SK-N-SH (cell line): ENCODE results near the gene FRY. TPM values are rescaled to one million over a fixed set of nuclear protein-coding genes. Genes with fewer than 3 reads are reported as not detected.

Source experiments
- CTCF ChIA-PET: fragments of 300-600, 350-600 bp; formaldehyde crosslinking; extraction: SDS; loops from one replicate; lab custom pipeline; 2021; lab: Yijun Ruan, JAX
- POLR2A ChIA-PET: fragments of 350-600 bp; sonication (Branson Sonifier 250); formaldehyde crosslinking; extraction: SDS; loops from one replicate; lab custom pipeline; 2020; ENCODE audit warnings: antibody characterized with exemption, inconsistent platforms; lab: Yijun Ruan, JAX
- DNase-seq: peaks from one replicate; pipeline ENCODE4 v3.0.0; 2012
- H2AFZ ChIP-seq: fragments of 200-600 bp; sonication (generic); 2 replicates; pipeline ENCODE4 v1.8.1; 2016; ENCODE audit warnings: antibody characterized with exemption, mild to moderate bottlenecking, low read depth
- H3F3A ChIP-seq: fragments of 200-600 bp; sonication (generic); replicated peaks from 2 replicates; pipeline ENCODE3; 2016; ENCODE audit warnings: antibody characterized with exemption, mild to moderate bottlenecking; ENCODE audit not compliant: insufficient read depth
- H3K27ac ChIP-seq, 2 experiments: fragments of 200-500 bp in 1 of 2; fragments of 200-600 bp in 1 of 2; sonication (Bioruptor generic) in 1 of 2; sonication (generic), shearing (Covaris generic) in 1 of 2; 2 replicates each; pipeline versions ENCODE4 v1.5.1 to v1.6.1; 2014 to 2016; ENCODE audit warnings: low read depth in 2 of 2, inconsistent platforms in 1 of 2, low read length in 1 of 2, mild to moderate bottlenecking in 1 of 2, mixed read lengths in 1 of 2
- H3K27me3 ChIP-seq: fragments of 200-600 bp; sonication (generic), shearing (Covaris generic); 2 replicates; pipeline ENCODE4 v1.6.1; 2016; ENCODE audit warnings: mixed run types; ENCODE audit not compliant: insufficient read depth
- H3K36me3 ChIP-seq, 2 experiments: fragments of 200-500 bp in 1 of 2; fragments of 200-600 bp in 1 of 2; sonication (Bioruptor generic) in 1 of 2; sonication (generic) in 1 of 2; replicated peaks in 1 of 2; 2 replicates each; pipeline versions ENCODE3 to v1.5.1; 2014 to 2016; ENCODE audit warnings: low read length in 1 of 2, mild to moderate bottlenecking in 1 of 2; ENCODE audit not compliant: insufficient read depth in 2 of 2, control insufficient read depth in 1 of 2
- H3K4me1 ChIP-seq, 2 experiments: fragments of 200-500 bp in 1 of 2; fragments of 200-600 bp in 1 of 2; sonication (Bioruptor generic) in 1 of 2; sonication (generic), shearing (Covaris generic) in 1 of 2; 2 replicates each; pipeline versions ENCODE4 v1.5.1 to v1.6.1; 2014 to 2016; ENCODE audit warnings: low read depth in 1 of 2, low read length in 1 of 2, mixed run types in 1 of 2; ENCODE audit not compliant: insufficient read depth in 2 of 2, control insufficient read depth in 1 of 2
- H3K4me2 ChIP-seq: fragments of 200-600 bp; sonication (generic), shearing (Covaris generic); 2 replicates; pipeline ENCODE4 v1.6.1; 2017; ENCODE audit warnings: mixed run types
- H3K4me3 ChIP-seq, 2 experiments: fragments of 200-500 bp in 1 of 2; fragments of 200-600 bp in 1 of 2; sonication (Bioruptor generic) in 1 of 2; sonication (generic), shearing (Covaris generic) in 1 of 2; 2 replicates each; pipeline versions ENCODE4 v1.5.1 to v1.8.1; 2014 to 2016; ENCODE audit warnings: low read depth in 2 of 2, inconsistent platforms in 1 of 2, low read length in 1 of 2, mild to moderate bottlenecking in 1 of 2, mixed read lengths in 1 of 2, moderate library complexity in 1 of 2
- H3K79me2 ChIP-seq: fragments of 200-600 bp; sonication (generic); 2 replicates; pipeline ENCODE4 v1.8.1; 2017; ENCODE audit warnings: mild to moderate bottlenecking; ENCODE audit not compliant: insufficient read depth
- H3K9ac ChIP-seq: fragments of 200-600 bp; sonication (generic); 2 replicates; pipeline ENCODE4 v1.6.1; 2017; ENCODE audit warnings: mixed run types
- H3K9me2 ChIP-seq: fragments of 200-600 bp; sonication (generic); 2 replicates; pipeline ENCODE4 v1.6.1; 2017; ENCODE audit warnings: mixed run types
- H3K9me3 ChIP-seq: fragments of 200-600 bp; sonication (generic); 2 replicates; pipeline ENCODE4 v1.6.1; 2017; ENCODE audit warnings: mixed run types, mild to moderate bottlenecking, moderate library complexity
- H4K20me1 ChIP-seq: fragments of 200-600 bp; sonication (generic); 2 replicates; pipeline ENCODE4 v1.6.1; 2017; ENCODE audit warnings: mild to moderate bottlenecking, mixed run types; ENCODE audit not compliant: insufficient read depth
- EP300 ChIP-seq, 2 experiments: IDR thresholded peaks; 2 replicates each; pipeline versions ENCODE4 v1.4.0 to v1.6.1; 2012; ENCODE audit warnings: borderline replicate concordance in 1 of 2, low read depth in 1 of 2, low read length in 1 of 2
- GATA2 ChIP-seq: sonication (generic); formaldehyde crosslinking; IDR thresholded peaks from 2 replicates; pipeline ENCODE4 v1.5.0; 2020; ENCODE audit warnings: mild to moderate bottlenecking, missing genetic modification reagents
- MXI1 ChIP-seq: IDR thresholded peaks from 2 replicates; pipeline ENCODE4 v1.6.1; 2012; ENCODE audit warnings: mild to moderate bottlenecking, low read depth, low read length, improper control_type of control experiment
- NRF1 ChIP-seq: IDR thresholded peaks from 2 replicates; pipeline ENCODE4 v1.6.1; 2012; ENCODE audit warnings: low read depth, mild to moderate bottlenecking, low read length
- SIN3A ChIP-seq: IDR thresholded peaks from 2 replicates; pipeline ENCODE4 v1.6.1; 2012; ENCODE audit warnings: low read depth, mild to moderate bottlenecking, low read length, moderate library complexity, borderline replicate concordance
- SMC3 ChIP-seq: IDR thresholded peaks from 2 replicates; pipeline ENCODE4 v1.6.1; 2012; ENCODE audit warnings: low read depth, low read length, improper control_type of control experiment
- TEAD4 ChIP-seq: IDR thresholded peaks from 2 replicates; pipeline ENCODE4 v1.4.0; 2012; ENCODE audit warnings: mild to moderate bottlenecking, borderline replicate concordance; ENCODE audit not compliant: insufficient read depth
- YY1 ChIP-seq: IDR thresholded peaks from 2 replicates; pipeline ENCODE4 v1.4.0; 2012; ENCODE audit warnings: low read depth, mild to moderate bottlenecking
- ZBTB33 ChIP-seq: IDR thresholded peaks from 2 replicates; pipeline ENCODE4 v1.4.0; 2012; ENCODE audit warnings: low read depth, borderline replicate concordance
- WGBS: methylation state at CpG from one replicate; pipeline ENCODE4 v1.1.6; 2017; ENCODE audit warnings: low lambda C conversion rate; 5-methylcytosine and 5-hydroxymethylcytosine counted together
- polyA plus RNA-seq, 3 experiments: library from polyadenylated mRNA; depleted of rRNA; stranded (reverse); fragments of >200 nt; gene quantifications; 2 replicates each; pipeline ENCODE4 v1.2.3, GENCODE V29; 2012

Gene FRY
- polyA plus RNA-seq, 1 of the 3 experiments (the other 2 are of a cell fraction) = 1.4 TPM

- DNase-seq = no peak
- no peak overlapping the region for H3K4me3 ChIP-seq
- H3K4me2 ChIP-seq = no peak overlapping the region
- ChIA-PET POLR2A (no interaction called here), CTCF (interaction anchor here (1.0 to 3.3 kb wide), 4 partner anchors 9 to 344 kb away, joined by 3 to 21 read pairs (median 4); no protein-coding TSS in a partner anchor)
- no peaks in the 10 kb centered on the region for H3K9me3 ChIP-seq
- no peak overlapping the region for H3K9ac ChIP-seq
- no peaks in the 10 kb centered on the region for H3K27me3 ChIP-seq
- no peaks in the 10 kb centered on the region for H3K79me2 ChIP-seq
- H4K20me1 ChIP-seq = no peaks in the 10 kb centered on the region
- TF ChIP-seq SIN3A = no peak
- TF ChIP-seq ZBTB33 = no peak
- no peak for TF ChIP-seq SMC3
- TF ChIP-seq NRF1 = no peak
- TF ChIP-seq TEAD4 = no peak
- TF ChIP-seq MXI1 = no peak
- TF ChIP-seq EP300 (IDR thresholded peaks at IDR 0.05; ENCODE audit: borderline replicate concordance in 1 of 2, low read depth in 1 of 2, low read length in 1 of 2) = no peak
- 91% methylated on average over 3 of the region's 3 CpGs for whole genome bisulfite sequencing
- no peaks in the 10 kb centered on the region for H3K9me2 ChIP-seq
- no peak overlapping the region for H2AFZ ChIP-seq
- peaks cover 0 to 4% of the 10 kb centered on the region in 2 experiments for H3K36me3 ChIP-seq
- no peak overlapping the region for H3K27ac ChIP-seq
- no peaks in the 10 kb centered on the region; a peak in 1 of 4 replicates for H3K4me1 ChIP-seq
- H3F3A ChIP-seq = no peaks in the 10 kb centered on the region
Observed at GRCh38 chr13:32254416-32254815, 222.8 kb downstream of the FRY start.

DNA sequence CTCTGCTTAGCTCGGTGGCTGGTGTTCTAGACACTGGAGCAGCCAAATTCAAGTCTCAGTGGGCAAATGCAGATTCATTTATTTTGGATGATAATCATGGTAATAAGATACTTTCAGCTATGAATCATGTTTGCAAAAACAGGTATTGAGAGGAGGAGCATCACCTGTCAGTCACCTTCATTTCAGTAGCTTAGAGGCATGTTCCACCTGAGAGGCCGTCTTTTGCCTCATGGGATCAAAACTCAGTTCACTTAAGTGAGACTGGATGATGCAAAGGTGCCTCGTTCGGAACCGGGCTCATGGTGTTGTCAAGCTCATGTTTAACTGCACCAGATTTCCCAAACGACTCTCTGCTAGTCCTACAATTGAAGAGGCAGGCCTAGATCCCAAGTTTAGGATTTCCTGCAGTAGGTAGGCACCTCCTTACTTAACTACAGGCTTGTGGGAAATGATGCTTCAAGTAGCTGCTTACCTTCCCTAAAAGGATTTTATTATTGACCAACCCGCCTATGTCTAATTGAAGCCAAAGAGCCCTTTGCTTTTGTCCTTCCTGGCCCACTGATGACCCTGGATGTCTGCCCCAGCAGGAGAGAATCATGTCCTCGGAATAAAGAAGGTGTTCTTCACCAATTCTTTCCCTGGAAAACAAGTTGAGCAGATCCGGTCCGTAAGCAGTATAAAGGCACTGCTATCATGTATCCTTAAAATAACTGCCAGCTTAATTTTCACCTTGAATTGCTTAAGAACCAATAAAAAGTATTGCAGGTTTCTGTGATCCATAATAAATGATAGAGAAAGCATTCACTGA is 223.5 kb downstream of the FRY start:
- H3K79me2 ChIP-seq = no peaks in the 10 kb centered on the region
- no peaks in the 10 kb centered on the region for H3K9me2 ChIP-seq
- H3K4me3 ChIP-seq = no peak overlapping the region
- no peak for TF ChIP-seq TEAD4
- TF ChIP-seq YY1 = no peak
- no peak for TF ChIP-seq GATA2
- peaks cover 0 to 4% of the 10 kb centered on the region in 2 experiments for H3K36me3 ChIP-seq
- no peak overlapping the region for H3K9ac ChIP-seq
- H4K20me1 ChIP-seq = no peaks in the 10 kb centered on the region
- H3K4me1 ChIP-seq = no peaks in the 10 kb centered on the region; a peak in 2 of 4 replicates
- no peak overlapping the region for H3K27ac ChIP-seq
- no peak overlapping the region for H3K4me2 ChIP-seq
- no peak for DNase-seq
- CTCF ChIA-PET = interaction anchor here (0.8 to 3.3 kb wide), 7 partner anchors 9 to 345 kb away, joined by 3 to 21 read pairs (median 3); no protein-coding TSS in a partner anchor
- no peaks in the 10 kb centered on the region for H3K9me3 ChIP-seq
- POLR2A ChIA-PET = no interaction called here
- no peak overlapping the region for H2AFZ ChIP-seq
- no peaks in the 10 kb centered on the region for H3F3A ChIP-seq
- no peaks in the 10 kb centered on the region for H3K27me3 ChIP-seq
- 89% methylated on average over 10 of the region's 10 CpGs for WGBS
